H9 (cell line): ENCODE results near the gene MAST2. TPM values are rescaled to one million over a fixed set of nuclear protein-coding genes. Genes with fewer than 3 reads are reported as not detected.

Experiments used
- DNase-seq: peaks from one replicate; pipeline ENCODE4 v3.0.0-alpha.2; 2017
- H2AFZ ChIP-seq: one replicate; pipeline ENCODE4 v1.6.1; 2013; ENCODE audit warnings: mild to moderate bottlenecking, low read length, control low read depth, moderate library complexity
- H2AK5ac ChIP-seq: 2 replicates; pipeline ENCODE4 v1.6.1; 2013; ENCODE audit warnings: low read length, control low read depth, mixed read lengths; ENCODE audit not compliant: insufficient read length
- H2BK120ac ChIP-seq: one replicate; pipeline ENCODE4 v1.6.1; 2013; ENCODE audit warnings: low read depth, mild to moderate bottlenecking, low read length, control low read depth, inconsistent platforms; ENCODE audit not compliant: poor library complexity, severe bottlenecking
- H2BK12ac ChIP-seq: 2 replicates; pipeline ENCODE4 v1.6.1; 2013; ENCODE audit warnings: low read length, control low read depth, mixed read lengths, low read depth; ENCODE audit not compliant: insufficient read length
- H2BK15ac ChIP-seq: 2 replicates; pipeline ENCODE4 v1.6.1; 2013; ENCODE audit warnings: low read depth, low read length, control low read depth
- H2BK20ac ChIP-seq: one replicate; pipeline ENCODE4 v1.6.1; 2013; ENCODE audit warnings: low read depth, mild to moderate bottlenecking, low read length, control low read depth, inconsistent platforms; ENCODE audit not compliant: poor library complexity, severe bottlenecking
- H2BK5ac ChIP-seq: 2 replicates; pipeline ENCODE4 v1.6.1; 2013; ENCODE audit warnings: low read length, control low read depth, mixed read lengths; ENCODE audit not compliant: insufficient read length
- H3K14ac ChIP-seq: 2 replicates; pipeline ENCODE4 v1.6.1; 2013; ENCODE audit warnings: low read length, control low read depth; ENCODE audit not compliant: insufficient read depth
- H3K18ac ChIP-seq: 2 replicates; pipeline ENCODE4 v1.6.1; 2013; ENCODE audit warnings: low read depth, mild to moderate bottlenecking, mixed read lengths, low read length, control low read depth; ENCODE audit not compliant: insufficient read length
- H3K23ac ChIP-seq: 2 replicates; pipeline ENCODE4 v1.6.1; 2013; ENCODE audit warnings: low read length, control low read depth, mixed read lengths, low read depth; ENCODE audit not compliant: insufficient read length
- H3K23me2 ChIP-seq: 2 replicates; pipeline ENCODE4 v1.6.1; 2013; ENCODE audit warnings: low read depth, mild to moderate bottlenecking, mixed read lengths, low read length, control low read depth; ENCODE audit not compliant: insufficient read length, poor library complexity, severe bottlenecking
- H3K27ac ChIP-seq: 2 replicates; pipeline ENCODE4 v1.5.1; 2013; ENCODE audit warnings: low read length, control low read depth, mixed read lengths, low read depth; ENCODE audit not compliant: insufficient read length
- H3K27me3 ChIP-seq: 2 replicates; pipeline ENCODE4 v1.6.1; 2013; ENCODE audit warnings: low read length, control low read depth, inconsistent platforms; ENCODE audit not compliant: insufficient read depth
- H3K4ac ChIP-seq: 2 replicates; pipeline ENCODE4 v1.6.1; 2013; ENCODE audit warnings: low read depth, mild to moderate bottlenecking, control low read depth, inconsistent platforms, low read length, moderate library complexity
- H3K4me1 ChIP-seq: 2 replicates; pipeline ENCODE4 v1.6.1; 2013; ENCODE audit warnings: low read length, control low read depth, inconsistent platforms; ENCODE audit not compliant: insufficient read depth
- H3K4me2 ChIP-seq: 2 replicates; pipeline ENCODE4 v1.6.1; 2013; ENCODE audit warnings: low read length, control low read depth, mixed read lengths; ENCODE audit not compliant: insufficient read length, insufficient read depth
- H3K56ac ChIP-seq: 2 replicates; pipeline ENCODE4 v1.6.1; 2013; ENCODE audit warnings: low read depth, mild to moderate bottlenecking, mixed read lengths, low read length, control low read depth; ENCODE audit not compliant: insufficient read length
- H3K79me1 ChIP-seq: 2 replicates; pipeline ENCODE4 v1.6.1; 2013; ENCODE audit warnings: low read depth, mild to moderate bottlenecking, moderate library complexity, low read length, control low read depth, inconsistent platforms; ENCODE audit not compliant: insufficient read depth, poor library complexity, severe bottlenecking
- H3K79me2 ChIP-seq: 2 replicates; pipeline ENCODE4 v1.6.1; 2013; ENCODE audit warnings: low read length, control low read depth, inconsistent platforms; ENCODE audit not compliant: insufficient read depth
- H3K9ac ChIP-seq: 2 replicates; pipeline ENCODE4 v1.6.1; 2013; ENCODE audit warnings: low read length, control low read depth, mixed read lengths; ENCODE audit not compliant: insufficient read length; ENCODE audit errors: extremely low read depth
- H3K9me3 ChIP-seq: one replicate; pipeline ENCODE4 v1.6.1; 2013; ENCODE audit warnings: low read depth, low read length, inconsistent platforms; ENCODE audit not compliant: control insufficient read depth
- H3T11ph ChIP-seq: one replicate; pipeline ENCODE4 v1.6.1; 2013; ENCODE audit warnings: mild to moderate bottlenecking, low read length, control low read depth, inconsistent platforms
- H4K20me1 ChIP-seq: one replicate; pipeline ENCODE4 v1.6.1; 2013; ENCODE audit not compliant: control insufficient read depth, insufficient read length, insufficient read depth
- H4K5ac ChIP-seq: 2 replicates; pipeline ENCODE4 v1.6.1; 2013; ENCODE audit warnings: low read depth, mild to moderate bottlenecking, mixed read lengths, low read length, control low read depth; ENCODE audit not compliant: insufficient read length
- H4K8ac ChIP-seq: replicated peaks from 2 replicates; pipeline ENCODE4 v1.6.1; 2013; ENCODE audit warnings: low read length, control low read depth, mixed read lengths, low read depth; ENCODE audit not compliant: insufficient read length
- H4K91ac ChIP-seq: 2 replicates; pipeline ENCODE4 v1.6.1; 2013; ENCODE audit warnings: low read depth, mild to moderate bottlenecking, moderate library complexity, mixed read lengths, low read length, control low read depth; ENCODE audit not compliant: insufficient read length
- H3K27ac Mint-ChIP-seq, 3 experiments: 2 replicates in 2 of 3; 3 replicates in 1 of 3; pipeline ENCODE4 v1.8.0; 2020 to 2021; ENCODE audit warnings: mixed read lengths in 3 of 3, mild to moderate bottlenecking in 1 of 3, moderate library complexity in 1 of 3
- H3K27me3 Mint-ChIP-seq: 2 replicates; pipeline ENCODE4 v1.8.0; 2021; ENCODE audit warnings: low read depth, mild to moderate bottlenecking, moderate library complexity, mixed read lengths
- H3K36me3 Mint-ChIP-seq, 3 experiments: 2 replicates in 2 of 3; 3 replicates in 1 of 3; pipeline ENCODE4 v1.8.0; 2020 to 2021; ENCODE audit warnings: low read depth in 3 of 3, mixed read lengths in 3 of 3; ENCODE audit not compliant: insufficient read depth in 1 of 3
- H3K4me1 Mint-ChIP-seq, 2 experiments: 2 replicates each; pipeline ENCODE4 v1.8.0; 2020; ENCODE audit warnings: mixed read lengths in 2 of 2
- H3K4me3 Mint-ChIP-seq, 2 experiments: 2 replicates in 1 of 2; 3 replicates in 1 of 2; pipeline ENCODE4 v1.8.0; 2020 to 2021; ENCODE audit warnings: mild to moderate bottlenecking in 2 of 2, mixed read lengths in 2 of 2, moderate library complexity in 1 of 2
- H3K9me3 Mint-ChIP-seq, 2 experiments: 2 replicates in 1 of 2; 3 replicates in 1 of 2; pipeline ENCODE4 v1.8.0; 2020; ENCODE audit warnings: mild to moderate bottlenecking in 2 of 2, mixed read lengths in 2 of 2, moderate library complexity in 1 of 2
- CTCF ChIP-seq: fragments of 200-600 bp; sonication (generic); conservative IDR thresholded peaks from 3 replicates; pipeline ENCODE4 v1.8.0; 2021; ENCODE audit warnings: antibody characterized with exemption, mild to moderate bottlenecking
- WGBS: extraction: QIAGEN DNeasy Blood & Tissue Kit; methylation state at CpG from one replicate; pipeline ENCODE4 v1.1.7; 2013; ENCODE audit warnings: missing lambda C conversion rate, low lambda C conversion rate, mixed read lengths; ENCODE audit not compliant: insufficient read length; ENCODE audit errors: extremely low coverage; 5-methylcytosine and 5-hydroxymethylcytosine counted together
- total RNA-seq: library from RNA; stranded (reverse); gene quantifications from 2 replicates; pipeline ENCODE4 v1.2.1, GENCODE V29; 2021

MAST2 gene
- total RNA-seq, 1 experiment from 2014 or later: 28.8 TPM

GRCh38 chr1:46064708-46065107 lies 261.3 kb downstream of the MAST2 start:
- WGBS: no CpG with 5 or more reads among the region's 1 CpG
- DNase-seq: no peak
- Histone ChIP-seq H2BK12ac (no peak overlapping the region), H4K20me1 (no peaks in the 10 kb centered on the region), H4K91ac (no peak overlapping the region), H3K27me3 (no peaks in the 10 kb centered on the region), H3K9me3 (no peaks in the 10 kb centered on the region), H3K56ac (no peak overlapping the region), H3K23ac (no peak overlapping the region), H3K4ac (no peak overlapping the region), H2BK15ac (no peak overlapping the region), H4K8ac (no peak overlapping the region), H3K4me1 (no peaks in the 10 kb centered on the region), H2BK120ac (no peak overlapping the region), H2BK5ac (no peak overlapping the region), H2BK20ac (no peak overlapping the region), H3K18ac (no peak overlapping the region), H3K27ac (no peak overlapping the region), H3K79me2 (no peaks in the 10 kb centered on the region), H3K79me1 (no peaks in the 10 kb centered on the region), H2AK5ac (no peak overlapping the region), H4K5ac (no peak overlapping the region), H3K9ac (no peak overlapping the region), H3K23me2 (no peaks in the 10 kb centered on the region), H3K4me2 (no peak overlapping the region), H3K14ac (no peak overlapping the region), H2AFZ (no peak overlapping the region), H3T11ph (no peak overlapping the region)
- Mint-ChIP-seq H3K4me3 (no peak overlapping the region), H3K27ac (no peak overlapping the region), H3K27me3 (no peaks in the 10 kb centered on the region), H3K36me3 (peaks cover 14 to 15% (median 15%) of the 10 kb centered on the region in 3 experiments; a peak in 6 of 7 replicates), H3K4me1 (peaks cover 3 to 4% of the 10 kb centered on the region in 2 experiments), H3K9me3 (no peaks in the 10 kb centered on the region)
- no peak for TF ChIP-seq CTCF
